ENCODE data around the gene ASCC3. TPM values are rescaled to one million over a fixed set of nuclear protein-coding genes. Genes with fewer than 3 reads are reported as not detected.
"Not testable (repeated sequence)": the region's sequence is repeated elsewhere in the genome, so short reads cannot be mapped to it uniquely, and the experiment has no call there.

The ASCC3 gene
- total RNA-seq, 1 experiment from 2014 or later: 79.3 TPM

GRCh38 chr6:100662264-100662663 is 218.9 kb downstream of the ASCC3 start:
- no peak for DNase-seq
- H3K4me1 ChIP-seq: 0 out of 2 replicates have a peak, but pooled peaks cover 4% of the 10 kb centered on the region
- H3K36me3 ChIP-seq: no peaks in the 10 kb centered on the region
- H3K4me3 ChIP-seq: no peak overlapping the region
- no peak overlapping the region for H3K27ac ChIP-seq
- H3K27me3 ChIP-seq: no peaks in the 10 kb centered on the region
- H3K9me3 ChIP-seq (replicated peaks): no peaks in the 10 kb centered on the region

- 0 out of 2 replicates have a peak, but pooled peaks cover 4% of the 10 kb centered on the region for H3K4me1 ChIP-seq
- no peak overlapping the region for H3K27ac ChIP-seq
- peaks cover 13% of the 10 kb centered on the region; the same call in 1 of the 2 replicates for H3K36me3 ChIP-seq
- no peak overlapping the region for H3K4me3 ChIP-seq
- DNase-seq: no peak
- H3K27me3 ChIP-seq: no peaks in the 10 kb centered on the region
- H3K9me3 ChIP-seq (replicated peaks): no peaks in the 10 kb centered on the region
Measured at GRCh38 chr6:100658486-100658885, 222.6 kb downstream of the ASCC3 start.

GRCh38 chr6:100657678-100658330 is 223.3 kb downstream of the ASCC3 start:
- H3K27ac ChIP-seq: no peak overlapping the region
- H3K9me3 ChIP-seq (replicated peaks): no peaks in the 10 kb centered on the region
- H3K4me3 ChIP-seq: no peak overlapping the region
- H3K36me3 ChIP-seq: peaks cover 13% of the 10 kb centered on the region; the same call in 1 of the 2 replicates
- DNase-seq: peak in 1 of 2 experiments; percentile 40
- 0 out of 2 replicates have a peak, but pooled peaks cover 1% of the 10 kb centered on the region for H3K4me1 ChIP-seq
- no peaks in the 10 kb centered on the region for H3K27me3 ChIP-seq

- not testable (repeated sequence) for H3K4me1 ChIP-seq; DNase-seq; H3K27me3 ChIP-seq; H3K27ac ChIP-seq; H3K4me3 ChIP-seq; H3K9me3 ChIP-seq (replicated peaks)
- H3K36me3 ChIP-seq: peaks cover 53% of the 10 kb centered on the region
Measured at GRCh38 chr6:100641147-100641546, 240.0 kb downstream of the ASCC3 start.

- no peak overlapping the region for H3K4me3 ChIP-seq
- peak in 1 of 2 experiments; percentile 14 for DNase-seq
- H3K9me3 ChIP-seq (replicated peaks): 0 out of 2 replicates have a peak, but pooled peaks cover 3% of the 10 kb centered on the region
- no peaks in the 10 kb centered on the region for H3K27me3 ChIP-seq
- no peaks in the 10 kb centered on the region for H3K4me1 ChIP-seq
- H3K27ac ChIP-seq: no peak overlapping the region
- peaks cover 23% of the 10 kb centered on the region for H3K36me3 ChIP-seq
Measured at GRCh38 chr6:100633096-100633777, 247.9 kb downstream of the ASCC3 start.

GRCh38 chr6:100630536-100630935 is 250.6 kb downstream of the ASCC3 start:
- Histone ChIP-seq H3K36me3 (peaks cover 16% of the 10 kb centered on the region), H3K9me3 (replicated peaks) (no peaks in the 10 kb centered on the region), H3K27ac (no peak overlapping the region), H3K4me1 (no peaks in the 10 kb centered on the region), H3K27me3 (no peaks in the 10 kb centered on the region), H3K4me3 (no peak overlapping the region)
- no peak for DNase-seq

- Histone ChIP-seq H3K36me3 (peaks cover 23% of the 10 kb centered on the region; the same call in 1 of the 2 replicates), H3K27ac (no peak overlapping the region), H3K27me3 (no peaks in the 10 kb centered on the region), H3K4me1 (no peaks in the 10 kb centered on the region), H3K4me3 (no peak overlapping the region), H3K9me3 (replicated peaks) (no peaks in the 10 kb centered on the region)
- DNase-seq: no peak
Measured at GRCh38 chr6:100627911-100628758, 253.0 kb downstream of the ASCC3 start.

- Histone ChIP-seq H3K36me3 (peaks cover 22% of the 10 kb centered on the region; the same call in 1 of the 2 replicates), H3K27ac (no peak overlapping the region), H3K9me3 (replicated peaks) (no peaks in the 10 kb centered on the region), H3K27me3 (no peaks in the 10 kb centered on the region), H3K4me3 (no peak overlapping the region), H3K4me1 (no peaks in the 10 kb centered on the region)
- DNase-seq: no peak
Measured at GRCh38 chr6:100626721-100627120, 254.4 kb downstream of the ASCC3 start.

- Histone ChIP-seq H3K27me3 (no peaks in the 10 kb centered on the region), H3K4me1 (no peaks in the 10 kb centered on the region), H3K27ac (no peak overlapping the region), H3K36me3 (peaks cover 16% of the 10 kb centered on the region; the same call in 1 of the 2 replicates), H3K4me3 (no peak overlapping the region), H3K9me3 (replicated peaks) (no peaks in the 10 kb centered on the region)
- DNase-seq: no peak
Measured at GRCh38 chr6:100622907-100623692, 258.0 kb downstream of the ASCC3 start.

- Histone ChIP-seq H3K9me3 (replicated peaks) (no peaks in the 10 kb centered on the region), H3K27me3 (no peaks in the 10 kb centered on the region), H3K4me1 (no peaks in the 10 kb centered on the region), H3K36me3 (peaks cover 10% of the 10 kb centered on the region; the same call in 1 of the 2 replicates), H3K4me3 (no peak overlapping the region), H3K27ac (no peak overlapping the region)
- no peak for DNase-seq
Measured at GRCh38 chr6:100620085-100620840, 260.9 kb downstream of the ASCC3 start.

- no peak for DNase-seq
- Histone ChIP-seq H3K4me1 (peaks cover 5% of the 10 kb centered on the region; the same call in 1 of the 2 replicates), H3K9me3 (replicated peaks) (no peaks in the 10 kb centered on the region), H3K36me3 (no peaks in the 10 kb centered on the region), H3K27ac (no peak overlapping the region), H3K4me3 (no peak overlapping the region), H3K27me3 (no peaks in the 10 kb centered on the region)
Measured at GRCh38 chr6:100618351-100618671, 262.8 kb downstream of the ASCC3 start.

GRCh38 chr6:100617633-100618350 is 263.3 kb downstream of the ASCC3 start:
- no peak overlapping the region for H3K27ac ChIP-seq
- H3K4me1 ChIP-seq: peaks cover 5% of the 10 kb centered on the region; the same call in 1 of the 2 replicates
- H3K4me3 ChIP-seq: no peak overlapping the region
- H3K9me3 ChIP-seq (replicated peaks): no peaks in the 10 kb centered on the region
- no peaks in the 10 kb centered on the region for H3K27me3 ChIP-seq
- DNase-seq: no peak
- no peaks in the 10 kb centered on the region for H3K36me3 ChIP-seq

GRCh38 chr6:100614933-100615332 is 266.2 kb downstream of the ASCC3 start:
- no peaks in the 10 kb centered on the region for H3K27me3 ChIP-seq
- no peak overlapping the region for H3K27ac ChIP-seq
- H3K36me3 ChIP-seq: no peaks in the 10 kb centered on the region
- H3K9me3 ChIP-seq (replicated peaks): no peaks in the 10 kb centered on the region
- no peak for DNase-seq
- peaks cover 5% of the 10 kb centered on the region; the same call in 1 of the 2 replicates for H3K4me1 ChIP-seq
- H3K4me3 ChIP-seq: no peak overlapping the region
